WTC11 (cell line): Measurements from ENCODE around the gene PTPRK. TPM values are rescaled to one million over a fixed set of nuclear protein-coding genes. Genes with fewer than 3 reads are reported as not detected.

Experiments
- ATAC-seq: fragments of 200-7000 bp; cut with Tn5 transposase; 2 replicates; pipeline ENCODE4 v1.10.0; 2021; ENCODE audit warnings: mild to moderate bottlenecking, moderate library complexity
- CTCF ChIA-PET: fragments of 300-600 bp; sonication (Branson Sonifier 250); formaldehyde crosslinking; loops from one replicate; lab custom pipeline; 2021; ENCODE audit warnings: antibody characterized with exemption; lab: Charles Lee
- POLR2A ChIA-PET: fragments of 350-600 bp; sonication (Branson Sonifier 250); formaldehyde crosslinking; loops from one replicate; lab custom pipeline; 2021; ENCODE audit warnings: antibody characterized with exemption; lab: Charles Lee
- DNase-seq: peaks from one replicate; pipeline ENCODE4 v3.0.0; 2021; ENCODE audit warnings: low spot score
- H3K27ac Mint-ChIP-seq: 2 replicates; pipeline ENCODE4 v1.8.0; 2021; ENCODE audit warnings: mixed read lengths
- H3K27me3 Mint-ChIP-seq: 2 replicates; pipeline ENCODE4 v1.8.0; 2021; ENCODE audit warnings: low read depth, mild to moderate bottlenecking, moderate library complexity, mixed read lengths
- H3K36me3 Mint-ChIP-seq: 2 replicates; pipeline ENCODE4 v1.8.0; 2021; ENCODE audit warnings: mixed read lengths
- H3K4me1 Mint-ChIP-seq: 2 replicates; pipeline ENCODE4 v1.8.0; 2022; ENCODE audit warnings: mixed read lengths
- H3K4me3 Mint-ChIP-seq: 2 replicates; pipeline ENCODE4 v1.8.0; 2021; ENCODE audit warnings: mild to moderate bottlenecking, moderate library complexity, mixed read lengths
- H3K9me3 Mint-ChIP-seq: 2 replicates; pipeline ENCODE4 v1.8.0; 2021; ENCODE audit warnings: mixed read lengths
- ATF1 ChIP-seq: sonication (generic); formaldehyde crosslinking; IDR thresholded peaks from 2 replicates; pipeline ENCODE4 v1.8.1; 2023; ENCODE audit warnings: mild to moderate bottlenecking, moderate library complexity, missing genetic modification reagents
- JUN ChIP-seq: sonication (generic); formaldehyde crosslinking; IDR thresholded peaks from 2 replicates; pipeline ENCODE4 v1.8.0; 2023; ENCODE audit warnings: mild to moderate bottlenecking, missing genetic modification reagents
- NR2C2 ChIP-seq: sonication (generic); formaldehyde crosslinking; IDR thresholded peaks from 2 replicates; pipeline ENCODE4 v1.8.0; 2022; ENCODE audit warnings: mild to moderate bottlenecking, missing genetic modification reagents
- PRDM15 ChIP-seq: sonication (generic); formaldehyde crosslinking; IDR thresholded peaks from 2 replicates; pipeline ENCODE4 v1.8.0; 2022; ENCODE audit warnings: missing genetic modification reagents
- ZNF232 ChIP-seq: sonication (generic); formaldehyde crosslinking; IDR thresholded peaks from 2 replicates; pipeline ENCODE4 v1.8.0; 2022; ENCODE audit warnings: mild to moderate bottlenecking, missing genetic modification reagents
- total RNA-seq: library from RNA; stranded (reverse); gene quantifications from 3 replicates; pipeline ENCODE4 v1.2.3, GENCODE V29; 2021
- TF ChIP-seq, protein P1 (sequence below): sonication (generic); formaldehyde crosslinking; IDR thresholded peaks from 2 replicates; pipeline ENCODE4 v1.8.1; 2023; ENCODE audit warnings: mild to moderate bottlenecking, missing genetic modification reagents, moderate library complexity
- TF ChIP-seq, protein P2 (sequence below): fragments of 250-450 bp; sonication (Bioruptor Pico); IDR thresholded peaks from 2 replicates; pipeline ENCODE4 v2.1.2; 2022; ENCODE audit warnings: mild to moderate bottlenecking, moderate library complexity
- TF ChIP-seq, protein P3 (sequence below): sonication (generic); formaldehyde crosslinking; IDR thresholded peaks from 2 replicates; pipeline ENCODE4 v1.8.1; 2023; ENCODE audit warnings: mild to moderate bottlenecking, missing genetic modification reagents
- TF ChIP-seq, protein P4 (sequence below): sonication (generic); formaldehyde crosslinking; conservative IDR thresholded peaks from 2 replicates; pipeline ENCODE4 v1.8.1; 2023; ENCODE audit warnings: mild to moderate bottlenecking, low read depth, missing genetic modification reagents, moderate library complexity

PTPRK gene
- total RNA-seq, 1 experiment from 2014 or later = 44.8 TPM

DNA sequence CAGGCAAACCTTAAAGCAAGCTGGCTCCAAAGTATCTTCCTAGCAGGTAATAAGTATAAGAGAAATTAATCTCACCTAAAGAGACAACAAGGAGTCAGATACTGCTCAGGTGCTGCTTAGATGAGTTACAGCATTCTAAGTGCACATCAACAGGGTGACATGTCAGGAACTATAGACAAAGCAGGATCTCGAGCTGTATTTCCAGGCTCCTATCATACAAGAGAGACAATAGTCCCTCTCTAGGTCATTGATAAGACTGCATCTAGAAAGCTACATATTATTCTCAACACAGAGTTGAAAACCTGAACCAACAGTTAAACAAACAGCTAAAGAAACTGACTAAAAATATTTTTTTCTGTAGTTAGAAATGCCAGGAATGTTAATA lies 3.9 kb downstream of the PTPRK start:
- Mint-ChIP-seq H3K27ac (no peak overlapping the region), H3K36me3 (no peaks in the 10 kb centered on the region), H3K4me1 (peaks cover 48% of the 10 kb centered on the region), H3K27me3 (peaks cover 5% of the 10 kb centered on the region; the same call in 1 of the 2 replicates), H3K4me3 (no peak overlapping the region)
- ChIA-PET CTCF (interaction anchor here (0.6 to 1.5 kb wide), 10 partner anchors 11 to 780 kb away, joined by 3 to 8 read pairs (median 5); no protein-coding TSS in a partner anchor), POLR2A (no interaction called here)
- DNase-seq (no peak), ATAC-seq (no peak)
- TF ChIP-seq NR2C2 (CRISPR knock-in tag) = no peak
- TF ChIP-seq, protein P1, sequence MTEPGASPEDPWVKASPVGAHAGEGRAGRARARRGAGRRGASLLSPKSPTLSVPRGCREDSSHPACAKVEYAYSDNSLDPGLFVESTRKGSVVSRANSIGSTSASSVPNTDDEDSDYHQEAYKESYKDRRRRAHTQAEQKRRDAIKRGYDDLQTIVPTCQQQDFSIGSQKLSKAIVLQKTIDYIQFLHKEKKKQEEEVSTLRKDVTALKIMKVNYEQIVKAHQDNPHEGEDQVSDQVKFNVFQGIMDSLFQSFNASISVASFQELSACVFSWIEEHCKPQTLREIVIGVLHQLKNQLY (CRISPR knock-in tag) = no peak
- TF ChIP-seq, protein P2, sequence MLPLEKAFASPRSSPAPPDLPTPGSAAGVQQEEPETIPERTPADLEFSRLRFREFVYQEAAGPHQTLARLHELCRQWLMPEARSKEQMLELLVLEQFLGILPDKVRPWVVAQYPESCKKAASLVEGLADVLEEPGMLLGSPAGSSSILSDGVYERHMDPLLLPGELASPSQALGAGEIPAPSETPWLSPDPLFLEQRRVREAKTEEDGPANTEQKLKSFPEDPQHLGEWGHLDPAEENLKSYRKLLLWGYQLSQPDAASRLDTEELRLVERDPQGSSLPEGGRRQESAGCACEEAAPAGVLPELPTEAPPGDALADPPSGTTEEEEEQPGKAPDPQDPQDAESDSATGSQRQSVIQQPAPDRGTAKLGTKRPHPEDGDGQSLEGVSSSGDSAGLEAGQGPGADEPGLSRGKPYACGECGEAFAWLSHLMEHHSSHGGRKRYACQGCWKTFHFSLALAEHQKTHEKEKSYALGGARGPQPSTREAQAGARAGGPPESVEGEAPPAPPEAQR = no peak
- TF ChIP-seq ATF1 (CRISPR knock-in tag) = no peak
- TF ChIP-seq, protein P3, sequence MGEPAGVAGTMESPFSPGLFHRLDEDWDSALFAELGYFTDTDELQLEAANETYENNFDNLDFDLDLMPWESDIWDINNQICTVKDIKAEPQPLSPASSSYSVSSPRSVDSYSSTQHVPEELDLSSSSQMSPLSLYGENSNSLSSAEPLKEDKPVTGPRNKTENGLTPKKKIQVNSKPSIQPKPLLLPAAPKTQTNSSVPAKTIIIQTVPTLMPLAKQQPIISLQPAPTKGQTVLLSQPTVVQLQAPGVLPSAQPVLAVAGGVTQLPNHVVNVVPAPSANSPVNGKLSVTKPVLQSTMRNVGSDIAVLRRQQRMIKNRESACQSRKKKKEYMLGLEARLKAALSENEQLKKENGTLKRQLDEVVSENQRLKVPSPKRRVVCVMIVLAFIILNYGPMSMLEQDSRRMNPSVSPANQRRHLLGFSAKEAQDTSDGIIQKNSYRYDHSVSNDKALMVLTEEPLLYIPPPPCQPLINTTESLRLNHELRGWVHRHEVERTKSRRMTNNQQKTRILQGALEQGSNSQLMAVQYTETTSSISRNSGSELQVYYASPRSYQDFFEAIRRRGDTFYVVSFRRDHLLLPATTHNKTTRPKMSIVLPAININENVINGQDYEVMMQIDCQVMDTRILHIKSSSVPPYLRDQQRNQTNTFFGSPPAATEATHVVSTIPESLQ (CRISPR knock-in tag) = no peak
- TF ChIP-seq, protein P4, sequence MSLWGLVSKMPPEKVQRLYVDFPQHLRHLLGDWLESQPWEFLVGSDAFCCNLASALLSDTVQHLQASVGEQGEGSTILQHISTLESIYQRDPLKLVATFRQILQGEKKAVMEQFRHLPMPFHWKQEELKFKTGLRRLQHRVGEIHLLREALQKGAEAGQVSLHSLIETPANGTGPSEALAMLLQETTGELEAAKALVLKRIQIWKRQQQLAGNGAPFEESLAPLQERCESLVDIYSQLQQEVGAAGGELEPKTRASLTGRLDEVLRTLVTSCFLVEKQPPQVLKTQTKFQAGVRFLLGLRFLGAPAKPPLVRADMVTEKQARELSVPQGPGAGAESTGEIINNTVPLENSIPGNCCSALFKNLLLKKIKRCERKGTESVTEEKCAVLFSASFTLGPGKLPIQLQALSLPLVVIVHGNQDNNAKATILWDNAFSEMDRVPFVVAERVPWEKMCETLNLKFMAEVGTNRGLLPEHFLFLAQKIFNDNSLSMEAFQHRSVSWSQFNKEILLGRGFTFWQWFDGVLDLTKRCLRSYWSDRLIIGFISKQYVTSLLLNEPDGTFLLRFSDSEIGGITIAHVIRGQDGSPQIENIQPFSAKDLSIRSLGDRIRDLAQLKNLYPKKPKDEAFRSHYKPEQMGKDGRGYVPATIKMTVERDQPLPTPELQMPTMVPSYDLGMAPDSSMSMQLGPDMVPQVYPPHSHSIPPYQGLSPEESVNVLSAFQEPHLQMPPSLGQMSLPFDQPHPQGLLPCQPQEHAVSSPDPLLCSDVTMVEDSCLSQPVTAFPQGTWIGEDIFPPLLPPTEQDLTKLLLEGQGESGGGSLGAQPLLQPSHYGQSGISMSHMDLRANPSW (CRISPR knock-in tag) = no peak
- TF ChIP-seq, all 79 proteins: peak for 0
- H3K9me3 Mint-ChIP-seq = no peaks in the 10 kb centered on the region

DNA sequence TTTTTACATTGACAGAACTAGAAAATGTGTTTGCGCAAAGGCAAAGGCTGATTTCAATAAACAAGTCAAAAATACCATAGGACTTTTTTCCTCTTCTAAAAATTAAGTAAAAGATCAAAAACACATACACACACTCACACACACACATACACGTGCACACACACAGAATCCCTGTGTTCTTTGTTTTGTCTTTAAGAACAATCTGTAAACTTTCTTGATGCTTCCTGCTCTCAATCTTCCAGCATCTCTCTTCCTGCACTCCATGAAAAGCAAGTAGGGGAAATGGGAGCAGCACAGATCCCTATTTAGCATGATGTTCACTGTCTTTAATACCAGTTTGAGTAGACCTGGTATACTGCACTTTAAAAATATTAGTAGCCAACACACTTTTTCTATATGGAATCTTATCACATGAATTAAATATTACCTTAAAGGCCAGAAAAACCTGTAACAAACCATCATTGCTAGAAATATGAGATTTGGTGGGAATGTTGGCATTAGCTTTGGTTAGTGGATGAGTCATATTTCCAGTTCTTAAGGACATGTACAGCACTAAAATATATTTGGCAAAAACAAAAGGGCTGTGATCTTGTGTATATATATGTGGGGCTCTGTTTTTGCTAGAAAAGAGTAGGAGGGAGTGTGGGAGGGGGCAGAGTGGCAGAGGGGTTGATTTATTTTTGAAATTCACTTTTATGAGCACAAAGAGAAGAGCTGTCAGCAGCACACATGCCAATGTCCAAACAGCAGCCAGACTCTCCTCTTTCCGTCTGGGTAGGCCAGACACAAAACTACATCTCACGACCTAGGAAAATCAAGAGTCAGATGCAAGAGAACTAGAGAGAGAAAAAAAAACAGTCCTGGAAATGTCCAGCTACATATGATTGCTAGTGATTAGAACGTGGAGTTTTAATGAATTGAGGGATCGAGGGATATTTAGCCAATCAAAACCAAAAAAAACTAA lies 4.6 kb downstream of the PTPRK start:
- CTCF ChIA-PET = interaction anchor here (0.6 to 1.5 kb wide), 10 partner anchors 10 to 779 kb away, joined by 3 to 8 read pairs (median 5); no protein-coding TSS in a partner anchor

More for the DNA sequence above, 4.6 kb downstream of the PTPRK start:
- ATAC-seq (no peak), DNase-seq (no peak)
- H3K4me1 Mint-ChIP-seq = peaks cover 49% of the 10 kb centered on the region
- TF ChIP-seq JUN (no peak), ZNF232 (no peak), PRDM15 (CRISPR knock-in tag) (no peak)
- POLR2A ChIA-PET = no interaction called here
- H3K27ac Mint-ChIP-seq = 0 out of 2 replicates have a peak overlapping the region, but pooled peaks have one; percentile 13
- no peaks in the 10 kb centered on the region for H3K36me3 Mint-ChIP-seq
- peaks cover 5% of the 10 kb centered on the region; the same call in 1 of the 2 replicates for H3K27me3 Mint-ChIP-seq
- H3K4me3 Mint-ChIP-seq = no peak overlapping the region
- no peaks in the 10 kb centered on the region for H3K9me3 Mint-ChIP-seq
